NCI-H345 treated with DMSO at 0.1 percent for 48 hours (cell line): ENCODE data around the gene PADI6.
"Not testable (repeated sequence)": the region's sequence is repeated elsewhere in the genome, so short reads cannot be mapped to it uniquely, and the experiment has no call there.

Experiments used
- DNase-seq: peaks from one replicate; lab custom pipeline; 2025; ENCODE audit not compliant: unreplicated experiment; lab: John Stamatoyannopoulos, UW

The PADI6 gene

GRCh38 chr1:17404034-17404684 lies 32.2 kb downstream of the PADI6 start:
- DNase-seq: no peak

GRCh38 chr1:17404820-17405219 lies 32.8 kb downstream of the PADI6 start:
- no peak for DNase-seq

DNA sequence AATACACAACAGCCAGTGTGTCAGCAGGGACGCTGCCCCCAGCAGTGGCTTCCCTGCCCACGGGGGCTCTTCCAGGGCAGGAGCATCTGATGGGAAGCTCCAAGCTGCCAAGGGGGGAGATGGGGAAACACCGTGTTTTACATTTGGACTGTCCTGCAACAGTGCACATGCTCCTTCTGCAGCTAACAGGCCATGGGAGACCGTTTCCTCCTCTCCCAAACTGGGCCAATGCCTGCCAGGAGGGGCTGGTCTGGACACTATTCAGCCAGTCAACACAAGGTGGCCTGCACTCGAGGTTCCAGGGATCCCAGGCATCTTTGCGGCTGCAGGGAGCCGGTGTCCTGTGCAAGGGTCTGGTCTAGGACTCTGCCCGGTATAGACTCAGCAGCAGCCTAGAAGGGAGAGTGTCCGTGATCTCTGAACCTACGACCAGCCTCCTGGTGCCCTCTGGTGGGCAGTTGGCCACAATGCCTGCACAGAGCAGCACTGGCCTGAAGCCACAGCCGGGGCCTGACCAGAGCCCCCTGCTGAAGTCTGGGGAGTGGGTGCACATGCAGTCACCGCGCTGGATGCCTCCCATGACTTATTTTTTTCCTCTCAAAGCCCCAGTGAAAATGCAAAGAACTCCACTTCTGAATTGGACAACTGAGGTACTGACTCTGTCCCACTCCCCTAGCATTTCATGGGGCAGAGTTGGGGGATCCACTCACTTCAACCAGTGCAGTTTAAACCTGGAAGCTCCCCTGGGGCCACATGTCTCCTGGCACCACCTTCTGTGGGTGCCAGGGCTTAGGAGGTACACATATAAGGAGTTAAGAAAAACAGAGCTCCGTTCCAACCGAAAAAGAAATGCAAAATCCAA lies 34.1 kb downstream of the PADI6 start:
- DNase-seq: peak; percentile 50

- not testable (repeated sequence) for DNase-seq
Observed at GRCh38 chr1:17406760-17407475, 34.9 kb downstream of the PADI6 start.

- not testable (repeated sequence) for DNase-seq
Observed at GRCh38 chr1:17407786-17408514, 36.0 kb downstream of the PADI6 start.

- no peak for DNase-seq
Observed at GRCh38 chr1:17409391-17409811, 37.4 kb downstream of the PADI6 start.

DNA sequence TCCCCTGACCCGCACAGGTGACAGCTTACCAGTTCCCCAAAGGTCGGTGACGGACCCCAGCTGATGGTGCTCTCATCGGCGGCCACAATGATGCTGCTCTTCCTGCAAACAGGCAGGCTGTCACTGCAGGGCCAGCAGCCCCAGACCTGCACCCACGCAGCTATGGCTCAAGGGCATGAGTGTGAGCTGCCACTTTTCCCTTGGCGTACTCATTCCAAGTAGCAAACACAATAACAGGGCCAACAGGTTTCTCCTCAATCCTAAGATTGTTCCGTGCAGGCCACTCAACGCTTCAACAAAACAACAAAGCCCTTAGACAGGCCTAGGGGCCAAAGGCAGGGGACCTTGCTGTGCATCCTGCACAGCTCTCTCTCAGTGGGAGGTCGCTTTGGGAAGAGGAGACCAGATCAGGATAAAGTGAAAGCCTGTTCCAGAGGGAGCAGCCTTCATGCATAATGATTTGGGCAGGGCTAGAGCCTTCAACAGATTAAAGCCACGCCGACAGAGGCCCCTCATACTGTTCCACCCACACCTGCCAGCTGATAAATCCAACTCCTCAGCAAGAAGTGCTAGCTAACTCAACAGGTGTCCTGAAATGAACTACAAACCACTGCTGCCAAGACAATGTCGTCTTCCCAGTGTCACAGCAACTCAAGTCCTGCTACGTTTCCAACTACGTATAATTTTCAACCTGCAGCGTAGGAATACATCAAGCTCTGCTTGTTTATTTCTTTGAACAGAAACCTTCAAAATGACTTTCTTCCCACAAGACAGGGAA lies 40.3 kb downstream of the PADI6 start:
- no peak for DNase-seq

GRCh38 chr1:17414022-17414421 lies 42.0 kb downstream of the PADI6 start:
- no peak for DNase-seq

DNA sequence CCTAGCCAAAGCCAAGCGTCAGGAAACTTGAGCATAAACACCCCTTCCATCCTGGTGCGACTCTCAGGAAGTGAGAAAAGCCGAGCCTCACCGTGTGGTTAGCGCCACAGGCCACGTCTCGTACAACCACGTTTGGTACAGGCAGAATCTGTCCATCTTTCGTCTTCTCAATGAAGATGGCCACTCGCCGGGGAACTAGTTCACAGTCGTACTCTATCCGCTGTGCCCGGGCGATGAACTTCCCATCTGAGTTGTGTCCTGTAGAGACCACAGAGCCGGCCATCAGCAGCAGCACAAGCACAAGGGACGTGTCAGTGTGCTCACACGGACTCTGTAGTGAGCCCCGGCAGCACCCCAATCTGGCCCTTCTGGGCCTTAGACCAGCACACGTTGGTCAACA lies 44.4 kb downstream of the PADI6 start:
- DNase-seq: no peak

- DNase-seq: no peak
Observed at GRCh38 chr1:17419626-17420328, 47.8 kb downstream of the PADI6 start.

DNA sequence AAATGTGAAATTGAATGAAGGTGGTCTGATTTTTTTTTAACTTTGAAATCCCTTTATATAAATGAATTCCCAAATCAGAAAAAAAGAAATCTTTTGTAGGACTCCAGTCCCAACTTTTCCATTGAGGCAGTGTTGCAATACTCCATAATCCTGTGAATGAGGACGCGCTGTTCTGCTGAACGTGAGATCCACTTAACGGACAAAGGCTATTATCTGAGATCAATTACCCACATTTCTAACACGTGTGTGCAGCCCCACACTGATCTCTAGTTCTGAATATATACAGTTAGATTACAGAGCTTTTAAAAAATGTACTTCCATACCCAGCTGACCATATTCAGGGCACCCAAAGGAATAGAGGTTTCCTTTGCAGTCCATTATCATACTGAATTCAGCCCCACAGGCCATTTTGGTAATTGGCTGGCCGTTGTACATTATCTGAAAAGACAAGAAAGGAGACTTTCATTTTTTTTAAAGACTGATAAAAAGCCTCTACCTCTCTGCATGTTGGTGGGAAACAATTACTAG lies 48.5 kb downstream of the PADI6 start:
- no peak for DNase-seq

- DNase-seq: no peak
Observed at GRCh38 chr1:17422461-17422860, 50.5 kb downstream of the PADI6 start.

- no peak for DNase-seq
Observed at GRCh38 chr1:17423781-17424245, 51.8 kb downstream of the PADI6 start.

GRCh38 chr1:17425806-17426600 lies 54.0 kb downstream of the PADI6 start:
- DNase-seq: no peak

GRCh38 chr1:17427696-17428660 lies 56.0 kb downstream of the PADI6 start:
- no peak for DNase-seq

- DNase-seq: no peak
Observed at GRCh38 chr1:17429183-17429582, 57.2 kb downstream of the PADI6 start.

GRCh38 chr1:17432412-17432811 lies 60.4 kb downstream of the PADI6 start:
- no peak for DNase-seq
